Measurements from ENCODE around the gene FGF14. TPM values are rescaled to one million over a fixed set of nuclear protein-coding genes. Genes with fewer than 3 reads are reported as not detected.
A peak's percentile ranks its signal among the peaks of the same experiment; 100 is the strongest.
"Not testable (repeated sequence)": the region's sequence is repeated elsewhere in the genome, so short reads cannot be mapped to it uniquely, and the experiment has no call there.

The FGF14 gene
- total RNA-seq, 1 donor from 2014 or later, result not detected

DNA sequence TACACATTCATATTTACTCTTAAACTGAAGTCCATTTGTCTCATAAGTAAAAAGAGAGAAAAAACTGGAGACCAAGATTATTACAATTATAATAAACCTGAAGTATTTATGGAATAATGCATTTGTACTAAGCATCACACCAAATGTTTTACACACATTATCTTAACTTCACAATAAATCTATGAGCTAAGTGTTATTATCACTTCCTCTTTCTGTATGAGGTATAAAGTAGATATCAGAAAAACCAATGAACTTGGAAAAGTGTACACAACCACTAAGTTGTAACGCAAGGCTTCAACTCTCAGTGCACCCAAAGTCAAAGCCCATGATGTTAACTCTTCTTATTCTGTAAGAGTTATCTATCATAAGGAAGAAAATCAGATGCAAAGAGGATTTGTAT is 274.7 kb downstream of the FGF14 start:
- TF ChIP-seq CTCF (IDR thresholded peaks at IDR 0.05; ENCODE audit: insufficient read depth, low read length, severe bottlenecking), result no peak
- H3K36me3 ChIP-seq (ENCODE audit: control insufficient read depth, insufficient read depth, low read length), result no peaks in the 10 kb centered on the region
- DNase-seq (ENCODE audit: low read depth), result no peak
- H3K4me3 ChIP-seq (ENCODE audit: low read depth, low read length), result no peak overlapping the region
- no peaks in the 10 kb centered on the region for H3K27me3 ChIP-seq (ENCODE audit: control insufficient read depth, insufficient read depth, low read length)
- FAIRE-seq, result no peak

DNA sequence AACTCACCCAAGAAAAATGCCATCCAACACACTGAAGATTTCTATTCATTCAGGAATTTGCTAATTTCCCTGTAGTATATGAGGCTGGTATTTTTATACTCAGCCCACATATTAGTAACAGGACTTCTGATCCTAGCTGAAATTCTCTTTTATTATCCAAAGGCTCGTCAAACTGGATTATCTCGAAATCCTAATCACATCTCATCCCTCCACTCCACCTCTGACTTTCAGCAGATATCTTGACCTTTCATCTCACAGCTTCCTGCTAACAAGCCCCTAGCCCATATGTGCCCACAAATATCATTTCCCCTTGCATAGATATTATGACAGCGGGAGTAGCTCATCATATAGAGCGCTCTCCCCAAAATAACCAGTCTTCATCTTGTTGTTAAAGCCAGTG is 279.7 kb downstream of the FGF14 start:
- FAIRE-seq (no peak), DNase-seq (ENCODE audit: low read depth) (no peak)
- H3K4me3 ChIP-seq (ENCODE audit: low read depth, low read length), result no peak overlapping the region
- H3K36me3 ChIP-seq (ENCODE audit: control insufficient read depth, insufficient read depth, low read length), result no peaks in the 10 kb centered on the region
- TF ChIP-seq CTCF (IDR thresholded peaks at IDR 0.05; ENCODE audit: insufficient read depth, low read length, severe bottlenecking), result no peak
- no peaks in the 10 kb centered on the region for H3K27me3 ChIP-seq (ENCODE audit: control insufficient read depth, insufficient read depth, low read length)

- FAIRE-seq, result no peak
- no peak for TF ChIP-seq CTCF (IDR thresholded peaks at IDR 0.05; ENCODE audit: insufficient read depth, low read length, severe bottlenecking)
- no peak overlapping the region for H3K4me3 ChIP-seq (ENCODE audit: low read depth, low read length)
- DNase-seq (ENCODE audit: low read depth), result peak; percentile 86
- H3K27me3 ChIP-seq (ENCODE audit: control insufficient read depth, insufficient read depth, low read length), result no peaks in the 10 kb centered on the region
- no peaks in the 10 kb centered on the region for H3K36me3 ChIP-seq (ENCODE audit: control insufficient read depth, insufficient read depth, low read length)
Measured at GRCh38 chr13:102117175-102117831, 284.5 kb downstream of the FGF14 start.

- no peaks in the 10 kb centered on the region for H3K36me3 ChIP-seq (ENCODE audit: control insufficient read depth, insufficient read depth, low read length)
- H3K4me3 ChIP-seq (ENCODE audit: low read depth, low read length), result no peak overlapping the region
- no peaks in the 10 kb centered on the region for H3K27me3 ChIP-seq (ENCODE audit: control insufficient read depth, insufficient read depth, low read length)
- FAIRE-seq (no peak), DNase-seq (ENCODE audit: low read depth) (no peak)
- no peak for TF ChIP-seq CTCF (IDR thresholded peaks at IDR 0.05; ENCODE audit: insufficient read depth, low read length, severe bottlenecking)
Measured at GRCh38 chr13:102103469-102103868, 298.4 kb downstream of the FGF14 start.

- no peak for TF ChIP-seq CTCF (IDR thresholded peaks at IDR 0.05; ENCODE audit: insufficient read depth, low read length, severe bottlenecking)
- Histone ChIP-seq H3K36me3 (ENCODE audit: control insufficient read depth, insufficient read depth, low read length) (no peaks in the 10 kb centered on the region), H3K4me3 (ENCODE audit: low read depth, low read length) (no peak overlapping the region), H3K27me3 (ENCODE audit: control insufficient read depth, insufficient read depth, low read length) (no peaks in the 10 kb centered on the region)
- DNase-seq (ENCODE audit: low read depth) (no peak), FAIRE-seq (no peak)
Measured at GRCh38 chr13:102100234-102100633, 301.6 kb downstream of the FGF14 start.

- no peak for DNase-seq (ENCODE audit: low read depth)
- Histone ChIP-seq H3K4me3 (ENCODE audit: low read depth, low read length) (no peak overlapping the region), H3K36me3 (ENCODE audit: control insufficient read depth, insufficient read depth, low read length) (no peaks in the 10 kb centered on the region), H3K27me3 (ENCODE audit: control insufficient read depth, insufficient read depth, low read length) (no peaks in the 10 kb centered on the region)
- FAIRE-seq, result peak; percentile 43
- TF ChIP-seq CTCF (IDR thresholded peaks at IDR 0.05; ENCODE audit: insufficient read depth, low read length, severe bottlenecking), result no peak
Measured at GRCh38 chr13:102097708-102098107, 304.1 kb downstream of the FGF14 start.

- not testable (repeated sequence) for H3K27me3 ChIP-seq (ENCODE audit: control insufficient read depth, insufficient read depth, low read length); DNase-seq (ENCODE audit: low read depth); FAIRE-seq; H3K4me3 ChIP-seq (ENCODE audit: low read depth, low read length); H3K36me3 ChIP-seq (ENCODE audit: control insufficient read depth, insufficient read depth, low read length)
Measured at GRCh38 chr13:102093288-102093687, 308.6 kb downstream of the FGF14 start.

Data from bronchial epithelial cell (primary cell).